IPS-15b (cell line): ENCODE results near the gene NXF1.

Experiments
- H3K27me3 ChIP-seq: one replicate; pipeline ENCODE4 v1.6.1; 2013; ENCODE audit warnings: low read length; ENCODE audit not compliant: control insufficient read depth, insufficient read depth
- H3K36me3 ChIP-seq: one replicate; pipeline ENCODE4 v1.6.1; 2013; ENCODE audit warnings: low read length; ENCODE audit not compliant: control insufficient read depth, insufficient read depth
- H3K4me1 ChIP-seq: one replicate; pipeline ENCODE4 v1.6.1; 2013; ENCODE audit warnings: mild to moderate bottlenecking, low read length; ENCODE audit not compliant: control insufficient read depth, insufficient read depth
- H3K4me3 ChIP-seq: one replicate; pipeline ENCODE4 v1.5.1; 2013; ENCODE audit warnings: low read depth, low read length
- H3K9ac ChIP-seq: one replicate; pipeline ENCODE4 v1.6.1; 2013; ENCODE audit warnings: low read depth, mild to moderate bottlenecking, low read length
- H3K9me3 ChIP-seq: one replicate; pipeline ENCODE4 v1.6.1; 2013; ENCODE audit warnings: mild to moderate bottlenecking, low read length; ENCODE audit not compliant: control insufficient read depth, insufficient read depth

Gene NXF1

GRCh38 chr11:62794201-62794775 is 11.0 kb downstream of the NXF1 start:
- Histone ChIP-seq H3K4me3 (no peak overlapping the region), H3K9me3 (no peaks in the 10 kb centered on the region), H3K4me1 (peaks cover 4% of the 10 kb centered on the region), H3K36me3 (peaks cover 54% of the 10 kb centered on the region), H3K9ac (no peak overlapping the region), H3K27me3 (no peaks in the 10 kb centered on the region)

DNA sequence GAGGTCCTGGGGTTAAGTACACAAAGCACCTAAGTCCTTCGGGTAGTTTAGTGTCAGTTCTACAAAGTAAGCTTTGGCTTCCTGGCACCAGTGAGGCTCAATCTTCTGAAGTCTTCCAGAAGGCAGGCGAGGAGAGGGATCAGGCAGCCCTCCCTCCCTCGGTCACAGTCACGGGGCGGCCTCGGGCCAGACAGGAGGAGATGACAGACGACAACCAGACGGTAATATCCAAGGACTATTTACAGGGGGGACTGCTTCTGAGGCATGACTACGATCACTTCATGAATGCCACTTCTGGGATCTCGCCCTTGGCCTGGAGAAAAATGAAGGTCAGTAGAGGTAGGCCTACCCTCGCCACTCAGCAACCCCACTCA is 13.1 kb downstream of the NXF1 start:
- Histone ChIP-seq H3K36me3 (peaks cover 47% of the 10 kb centered on the region), H3K4me1 (peaks cover 4% of the 10 kb centered on the region), H3K9ac (no peak overlapping the region), H3K4me3 (no peak overlapping the region), H3K27me3 (no peaks in the 10 kb centered on the region), H3K9me3 (no peaks in the 10 kb centered on the region)

DNA sequence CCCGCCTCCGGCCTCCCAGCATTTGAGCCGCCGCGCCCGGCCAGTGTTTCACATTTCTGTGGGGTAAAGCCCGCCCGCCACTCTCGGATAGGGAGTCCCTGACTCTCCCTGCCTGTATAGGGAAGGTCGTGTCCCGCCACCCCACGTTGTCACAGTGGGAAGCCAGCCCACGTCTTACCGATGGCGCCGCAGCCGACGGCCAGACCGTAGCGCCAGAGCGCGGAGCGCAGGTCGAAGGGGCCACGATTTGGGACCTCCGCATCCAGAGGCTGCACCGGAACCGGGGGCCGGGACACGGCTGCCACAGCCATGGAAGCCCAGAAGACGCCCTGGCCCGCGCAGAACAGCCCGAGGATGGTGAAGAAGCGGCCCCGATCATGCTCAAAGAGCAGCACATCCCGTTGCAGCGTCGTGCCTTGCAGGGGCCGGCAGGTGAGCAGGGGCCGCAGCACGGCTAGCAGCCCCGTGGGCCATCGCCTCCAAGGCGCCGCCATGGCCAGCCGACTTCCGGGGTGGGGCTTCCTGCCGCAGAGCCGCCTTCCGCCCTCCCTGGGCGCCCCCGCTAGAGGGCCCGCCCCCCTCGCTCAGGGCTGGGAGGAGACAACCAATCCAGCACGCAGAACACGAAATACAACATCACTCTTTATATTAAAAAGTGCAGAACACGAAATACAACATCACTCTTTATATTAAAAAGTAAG is 13.6 kb downstream of the NXF1 start, which contains the start of gene TMEM223:
TMEM223 (minus strand) TSS at position 506 of the 701 bp plus-strand sequence; CDS start at position 494, 12 bp downstream.
- H3K9ac ChIP-seq = peak within 1 kb of the TSS; percentile 94
- peaks cover 43% of the 10 kb centered on the region for H3K36me3 ChIP-seq
- peaks cover 4% of the 10 kb centered on the region for H3K4me1 ChIP-seq
- no peaks in the 10 kb centered on the region for H3K9me3 ChIP-seq
- peak within 1 kb of the TSS; percentile 95 for H3K4me3 ChIP-seq
- H3K27me3 ChIP-seq = no peaks in the 10 kb centered on the region

GRCh38 chr11:62789576-62789975 is 15.7 kb downstream of the NXF1 start:
- no peaks in the 10 kb centered on the region for H3K9me3 ChIP-seq
- H3K27me3 ChIP-seq = no peaks in the 10 kb centered on the region
- peaks cover 25% of the 10 kb centered on the region for H3K36me3 ChIP-seq
- H3K4me1 ChIP-seq = peaks cover 4% of the 10 kb centered on the region
- H3K9ac ChIP-seq = no peak overlapping the region
- H3K4me3 ChIP-seq = no peak overlapping the region

DNA sequence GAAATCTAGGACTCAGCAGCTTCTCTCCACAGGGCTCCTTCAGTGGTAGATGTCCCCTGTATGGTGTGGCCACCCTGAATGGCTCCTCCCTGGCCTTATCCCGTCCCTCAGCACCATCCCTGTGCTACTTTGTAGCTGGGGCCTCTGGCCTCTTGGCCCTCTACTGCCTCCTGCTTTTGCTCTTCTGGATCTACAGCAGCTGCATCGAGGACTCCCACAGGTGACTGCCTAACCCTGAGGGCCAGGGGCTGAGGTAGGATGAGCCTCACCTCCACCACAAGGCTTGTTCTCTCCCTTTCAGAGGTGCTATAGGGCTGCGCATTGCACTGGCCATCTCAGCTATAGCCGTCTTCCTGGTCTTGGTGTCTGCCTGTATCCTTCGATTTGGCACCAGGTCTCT is 16.2 kb downstream of the NXF1 start:
- no peaks in the 10 kb centered on the region for H3K9me3 ChIP-seq
- H3K4me3 ChIP-seq = no peak overlapping the region
- H3K9ac ChIP-seq = no peak overlapping the region
- H3K36me3 ChIP-seq = peaks cover 22% of the 10 kb centered on the region
- no peaks in the 10 kb centered on the region for H3K27me3 ChIP-seq
- peaks cover 4% of the 10 kb centered on the region for H3K4me1 ChIP-seq

- Histone ChIP-seq H3K36me3 (peaks cover 25% of the 10 kb centered on the region), H3K9me3 (no peaks in the 10 kb centered on the region), H3K27me3 (no peaks in the 10 kb centered on the region), H3K4me1 (peaks cover 4% of the 10 kb centered on the region), H3K4me3 (peak within 1 kb of the TSS; percentile 79), H3K9ac (peak within 1 kb of the TSS; percentile 96)
Measured at GRCh38 chr11:62787005-62787759, 18.1 kb downstream of the NXF1 start, which contains the start of gene TMEM179B. TSS of gene TMEM179B (plus strand) at chr11:62787402. CDS start at chr11:62787432, 30 bp downstream.

DNA sequence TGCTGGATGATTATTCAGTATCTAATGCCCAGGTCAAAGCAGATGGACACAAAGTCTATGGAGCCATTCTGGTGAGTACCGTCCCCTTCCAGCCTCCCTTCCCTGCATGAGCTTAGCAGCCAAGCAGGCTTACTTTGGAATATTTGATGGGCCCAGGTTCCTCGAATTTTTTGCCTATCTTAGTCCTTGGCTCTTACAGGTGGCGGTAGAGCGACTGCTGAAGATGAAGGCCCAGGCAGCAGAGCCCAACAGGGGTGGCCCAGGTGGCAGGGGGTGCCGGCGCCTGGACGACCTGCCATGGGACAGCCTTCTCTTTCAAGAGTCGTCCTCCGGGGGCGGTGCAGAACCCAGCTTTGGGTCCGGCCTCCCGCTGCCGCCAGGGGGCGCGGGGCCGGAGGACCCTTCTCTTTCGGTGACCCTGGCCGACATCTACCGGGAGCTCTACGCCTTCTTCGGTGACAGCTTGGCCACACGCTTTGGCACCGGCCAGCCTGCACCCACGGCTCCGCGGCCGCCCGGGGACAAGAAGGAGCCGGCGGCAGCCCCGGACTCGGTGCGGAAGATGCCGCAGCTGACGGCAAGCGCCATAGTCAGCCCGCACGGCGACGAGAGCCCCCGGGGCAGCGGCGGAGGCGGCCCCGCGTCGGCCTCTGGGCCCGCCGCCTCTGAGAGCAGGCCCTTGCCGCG is 18.8 kb downstream of the NXF1 start:
- Histone ChIP-seq H3K9ac (peak overlapping the region; percentile 37), H3K4me3 (peak overlapping the region; percentile 79), H3K4me1 (peaks cover 4% of the 10 kb centered on the region), H3K27me3 (no peaks in the 10 kb centered on the region), H3K36me3 (peaks cover 27% of the 10 kb centered on the region), H3K9me3 (no peaks in the 10 kb centered on the region)

DNA sequence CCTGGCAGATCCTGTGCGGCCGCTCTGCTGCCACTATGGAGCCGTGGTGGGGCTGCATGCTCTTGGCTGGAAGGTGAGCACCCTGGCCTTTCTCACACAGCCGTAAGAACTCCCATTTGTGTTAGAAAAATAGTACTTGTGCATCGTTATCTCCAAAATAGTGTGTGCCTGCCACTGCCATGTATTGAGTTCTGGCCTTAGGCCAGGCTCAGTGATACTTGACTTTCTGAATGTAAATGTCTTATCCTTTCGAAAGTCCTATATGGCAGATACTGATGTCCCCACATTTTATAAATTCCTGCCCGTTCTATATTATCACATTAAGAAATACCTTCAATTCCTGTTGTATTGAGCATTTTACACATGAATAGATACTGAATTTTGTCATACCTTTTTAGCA is 22.5 kb downstream of the NXF1 start:
- Histone ChIP-seq H3K4me1 (no peaks in the 10 kb centered on the region), H3K4me3 (no peak overlapping the region), H3K27me3 (no peaks in the 10 kb centered on the region), H3K9ac (no peak overlapping the region), H3K9me3 (no peaks in the 10 kb centered on the region), H3K36me3 (peaks cover 24% of the 10 kb centered on the region)

DNA sequence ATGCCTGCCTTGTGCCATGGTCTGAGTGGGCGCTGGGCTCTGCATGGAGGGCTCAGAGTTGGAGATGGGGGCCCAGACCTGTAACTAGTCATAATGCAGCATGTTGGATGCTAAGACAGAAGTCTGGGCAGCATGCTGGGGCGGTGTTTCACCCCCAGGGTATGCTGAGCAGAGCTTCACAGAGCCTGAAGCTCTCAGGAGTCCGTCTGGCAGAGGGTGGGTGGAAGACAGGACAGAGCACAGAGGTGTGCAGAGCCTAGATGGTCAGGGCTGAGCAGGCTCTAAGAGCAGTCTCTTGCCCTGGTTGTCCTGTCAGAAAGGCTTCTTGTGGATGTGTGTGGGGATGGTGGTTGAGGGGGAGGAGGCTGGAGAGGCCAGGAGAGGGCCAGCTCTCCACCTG is 26.8 kb downstream of the NXF1 start:
- Histone ChIP-seq H3K4me3 (no peak overlapping the region), H3K4me1 (no peaks in the 10 kb centered on the region), H3K9ac (no peak overlapping the region), H3K9me3 (no peaks in the 10 kb centered on the region), H3K36me3 (peaks cover 32% of the 10 kb centered on the region), H3K27me3 (no peaks in the 10 kb centered on the region)

DNA sequence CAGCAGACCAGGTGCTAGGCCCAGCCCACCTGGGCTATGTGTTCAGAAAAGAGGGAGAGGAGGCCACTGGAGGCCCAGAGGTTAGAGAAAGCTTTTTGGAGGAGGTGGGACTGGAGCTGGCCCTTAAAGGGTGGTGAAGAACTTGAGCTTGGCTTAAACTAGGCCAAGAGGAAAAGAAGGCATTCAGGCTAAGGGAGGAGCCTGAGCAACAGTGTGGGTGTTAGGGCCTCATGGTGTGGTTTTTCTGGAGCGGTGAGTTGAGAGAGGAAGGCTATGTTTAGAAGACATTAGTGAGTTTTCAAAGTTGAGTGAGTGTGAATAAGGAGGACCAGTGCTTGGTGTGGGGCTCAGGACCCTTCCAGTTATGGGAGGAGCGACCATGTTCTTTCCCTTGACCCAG is 27.9 kb downstream of the NXF1 start:
- H3K9ac ChIP-seq = no peak overlapping the region
- no peaks in the 10 kb centered on the region for H3K4me1 ChIP-seq
- H3K36me3 ChIP-seq = peaks cover 30% of the 10 kb centered on the region
- no peak overlapping the region for H3K4me3 ChIP-seq
- H3K27me3 ChIP-seq = no peaks in the 10 kb centered on the region
- no peaks in the 10 kb centered on the region for H3K9me3 ChIP-seq

GRCh38 chr11:62775646-62776045 is 29.6 kb downstream of the NXF1 start:
- H3K27me3 ChIP-seq = no peaks in the 10 kb centered on the region
- peaks cover 26% of the 10 kb centered on the region for H3K36me3 ChIP-seq
- no peak overlapping the region for H3K4me3 ChIP-seq
- peak overlapping the region; percentile 26 for H3K9ac ChIP-seq
- H3K9me3 ChIP-seq = no peaks in the 10 kb centered on the region
- H3K4me1 ChIP-seq = no peaks in the 10 kb centered on the region
